HG03460 (cell line): ENCODE measurements around the gene ZNHIT1.
A peak's percentile ranks its signal among the peaks of the same experiment; 100 is the strongest.
"Not testable (repeated sequence)": the region's sequence is repeated elsewhere in the genome, so short reads cannot be mapped to it uniquely, and the experiment has no call there.

Experiments
- ATAC-seq: cut with Tn5 transposase; IDR thresholded peaks from one replicate; pipeline ENCODE4 v1.9.1; 2021; ENCODE audit not compliant: unreplicated experiment

ZNHIT1 gene

DNA sequence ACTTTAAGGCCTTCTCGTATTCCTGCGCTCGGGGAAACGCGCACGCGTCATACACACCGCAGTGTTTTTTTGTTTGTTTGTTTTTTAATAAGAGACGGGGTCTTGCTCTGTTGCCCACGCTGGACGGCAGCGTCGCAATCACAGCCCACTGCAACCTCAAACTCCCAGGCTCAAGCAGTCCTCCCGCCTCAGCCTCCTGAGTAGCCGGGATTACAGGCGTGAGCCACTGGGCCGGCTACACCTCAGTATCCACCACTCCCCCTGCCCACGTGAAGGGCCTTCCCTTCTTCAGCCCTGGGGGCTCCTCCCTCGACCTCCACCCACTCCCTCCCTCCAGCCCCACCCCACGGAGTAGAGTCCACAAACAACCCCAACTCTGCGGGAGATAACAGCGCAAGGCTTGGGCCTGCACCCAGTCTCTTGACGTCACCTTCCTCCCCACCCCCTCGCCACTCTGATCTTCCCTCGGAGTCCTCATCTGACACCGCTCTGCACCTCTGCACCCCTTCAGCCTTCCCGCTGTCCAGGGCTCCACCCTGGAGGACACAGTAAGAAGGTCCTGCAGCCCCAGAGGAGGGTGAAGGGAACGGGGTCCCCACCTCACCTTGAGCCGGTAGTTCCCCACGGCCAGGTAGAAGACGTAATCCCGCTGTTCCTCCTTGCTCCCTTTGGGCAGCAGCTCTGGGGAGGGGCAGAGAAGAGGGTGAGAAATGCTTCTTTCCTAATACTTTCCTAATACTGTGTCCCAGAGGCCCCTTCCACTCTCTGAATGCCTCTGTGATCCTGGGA, 22.5 kb downstream of the ZNHIT1 start:
- ATAC-seq: no peak

DNA sequence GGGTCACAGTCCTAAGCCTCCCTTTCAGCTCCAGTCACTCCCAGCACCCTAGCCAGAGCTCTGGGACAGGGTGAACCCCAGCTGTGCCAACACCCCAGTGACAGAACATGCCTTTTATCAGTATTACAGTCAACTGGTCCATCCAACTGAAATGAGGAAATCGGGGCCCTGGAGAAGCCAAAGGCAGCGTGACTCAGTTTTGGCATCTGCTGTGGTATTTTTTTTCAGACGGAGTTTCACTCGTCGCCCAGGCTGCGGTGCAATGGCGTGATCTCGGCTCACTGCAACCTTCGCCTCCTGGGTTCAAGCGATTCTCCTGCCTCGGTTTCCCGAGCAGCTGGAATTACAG, 23.0 kb downstream of the ZNHIT1 start:
- ATAC-seq: no peak

DNA sequence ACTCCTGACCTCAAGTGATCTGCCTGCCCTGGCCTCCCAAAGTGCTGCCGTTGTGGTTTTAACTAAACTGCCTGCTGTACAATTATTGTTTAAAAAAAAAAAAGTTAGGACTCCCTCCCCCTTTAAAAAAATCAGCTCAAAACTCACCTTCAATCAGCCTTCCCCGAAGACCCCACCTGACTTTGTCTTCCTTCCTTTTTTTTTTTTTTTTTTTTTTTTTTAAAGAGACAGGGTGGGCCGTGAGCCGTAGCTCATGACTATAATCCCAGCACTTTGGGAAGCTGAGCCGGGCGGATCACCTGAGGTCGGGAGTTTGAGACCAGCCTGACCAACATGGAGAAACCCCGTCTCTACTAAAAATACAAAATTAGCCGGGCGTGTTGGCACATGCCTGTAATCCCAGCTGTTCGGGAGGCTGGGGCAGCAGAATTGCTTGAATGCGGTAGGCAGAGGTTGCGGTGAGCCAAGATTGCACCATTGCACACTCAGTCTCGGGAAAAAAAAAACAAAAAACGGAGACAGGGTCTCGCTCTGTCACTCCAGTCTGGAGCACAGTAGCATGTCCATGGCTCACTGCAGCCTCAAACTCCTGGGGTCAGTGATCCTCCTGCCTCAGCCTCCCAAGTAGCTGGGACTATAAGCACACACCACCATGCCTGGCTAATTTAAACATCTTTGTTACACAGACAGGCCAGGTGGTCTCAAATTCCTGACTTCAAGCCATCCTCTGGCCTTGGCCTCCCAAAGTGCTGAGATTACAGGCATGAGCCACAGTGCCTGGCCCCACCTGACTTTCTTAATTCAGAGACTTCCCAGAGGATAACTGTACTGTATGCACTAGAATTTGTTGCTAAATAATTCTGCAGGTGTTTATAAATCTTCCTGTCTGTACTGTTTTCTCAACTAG, 23.7 kb downstream of the ZNHIT1 start:
- ATAC-seq: no peak

DNA sequence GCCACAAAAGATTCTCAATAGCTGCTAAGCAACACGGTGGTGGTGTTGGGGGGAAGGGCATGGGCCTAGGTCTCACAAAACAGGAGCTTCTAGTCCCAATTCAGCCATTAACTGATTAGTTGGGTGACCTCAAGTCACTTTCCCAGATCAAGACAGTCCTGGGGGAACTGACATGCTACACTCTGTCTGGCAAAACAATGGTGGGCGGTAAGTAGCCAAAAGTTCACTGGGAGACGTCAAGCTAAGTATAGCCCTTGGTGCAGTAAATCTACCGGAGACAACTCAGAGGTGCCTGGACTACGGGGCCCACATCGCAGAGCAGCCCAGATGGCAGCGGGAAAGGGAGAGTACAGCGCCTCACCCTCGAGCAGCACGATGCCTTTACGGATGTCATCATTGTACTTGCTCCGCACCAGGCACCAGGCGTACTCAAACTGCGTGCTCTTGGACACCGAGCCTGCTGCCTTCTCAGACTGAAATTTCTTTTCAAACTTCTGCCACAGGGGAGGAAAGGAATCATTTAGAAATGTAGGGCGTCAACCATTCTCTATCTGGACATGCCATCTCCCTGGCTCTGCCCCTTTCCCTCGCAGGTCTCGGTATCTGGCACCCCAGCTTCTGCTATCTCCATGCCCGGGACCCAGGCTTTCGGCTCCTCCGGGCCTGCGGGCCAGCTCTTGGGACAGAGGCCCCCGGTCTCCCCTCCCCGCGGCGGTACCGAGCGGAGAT, 25.8 kb downstream of the ZNHIT1 start:
- ATAC-seq: no peak

DNA sequence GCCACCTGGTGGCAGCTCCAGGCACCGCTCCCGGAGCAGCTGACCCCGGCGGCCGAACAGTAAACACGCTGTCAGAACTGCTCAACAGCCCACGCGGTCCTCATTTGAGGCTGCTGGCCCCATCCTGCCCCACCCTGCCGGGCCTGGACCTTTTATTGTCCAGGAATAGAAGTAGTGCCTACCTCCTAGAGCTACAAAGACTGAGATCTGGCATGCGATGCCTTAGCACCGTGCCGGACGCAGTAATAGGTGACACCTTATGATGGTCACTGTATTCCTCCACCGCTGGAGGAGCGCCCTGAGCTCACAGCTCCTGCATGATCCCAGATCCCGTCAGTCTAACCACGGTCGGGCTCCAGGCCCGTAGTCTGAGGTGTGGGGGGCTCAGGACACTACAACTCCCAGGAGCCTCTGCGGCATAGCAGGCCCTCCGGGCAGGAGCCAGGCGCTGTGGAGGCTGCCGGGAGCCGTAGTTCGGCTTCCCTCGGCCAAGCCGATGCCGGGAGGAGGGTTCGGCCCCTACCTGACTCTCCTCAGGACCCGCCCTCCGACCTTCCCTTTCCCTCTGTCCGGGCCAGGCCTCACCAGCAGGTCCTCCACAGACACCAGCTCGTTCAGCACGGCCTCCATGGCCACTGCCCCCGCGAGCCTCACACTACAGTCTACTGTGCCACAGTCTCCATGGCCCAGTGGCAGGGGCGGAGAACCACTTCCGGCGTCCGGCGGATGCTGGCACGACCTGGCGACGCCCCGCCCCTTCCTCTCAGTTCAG, 26.6 kb downstream of the ZNHIT1 start, which contains the start of gene FIS1:
Gene FIS1 (minus strand): TSS at position 707 of the 772 bp plus-strand sequence. CDS start 77 bp downstream, at position 630.
- ATAC-seq: peak; percentile 95

DNA sequence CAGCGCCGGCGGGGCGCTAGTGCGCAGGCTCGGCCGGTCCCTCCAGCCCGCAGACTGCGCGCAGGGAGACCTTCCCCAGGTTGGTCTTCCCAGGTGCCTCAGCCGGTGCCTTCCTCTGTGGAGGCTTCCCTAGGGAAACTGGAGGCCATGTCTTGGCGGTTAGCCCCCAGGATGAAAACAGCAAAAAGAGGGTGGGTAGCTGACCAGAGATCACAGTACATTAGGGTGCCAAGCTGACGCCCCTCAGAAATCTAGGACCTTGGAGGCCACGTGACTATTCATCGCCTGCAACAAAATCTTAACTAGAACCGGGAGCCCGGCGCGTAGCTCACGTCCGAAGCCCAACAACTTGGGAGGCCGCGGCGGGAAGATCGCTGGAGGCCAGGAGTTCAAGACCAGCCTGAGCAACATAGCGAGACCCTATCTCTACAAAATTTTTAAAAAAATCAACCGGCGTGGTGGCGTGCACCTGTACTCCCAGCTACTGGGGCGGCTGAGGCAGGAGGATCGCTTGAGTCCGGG, 27.2 kb downstream of the ZNHIT1 start:
- no peak for ATAC-seq

DNA sequence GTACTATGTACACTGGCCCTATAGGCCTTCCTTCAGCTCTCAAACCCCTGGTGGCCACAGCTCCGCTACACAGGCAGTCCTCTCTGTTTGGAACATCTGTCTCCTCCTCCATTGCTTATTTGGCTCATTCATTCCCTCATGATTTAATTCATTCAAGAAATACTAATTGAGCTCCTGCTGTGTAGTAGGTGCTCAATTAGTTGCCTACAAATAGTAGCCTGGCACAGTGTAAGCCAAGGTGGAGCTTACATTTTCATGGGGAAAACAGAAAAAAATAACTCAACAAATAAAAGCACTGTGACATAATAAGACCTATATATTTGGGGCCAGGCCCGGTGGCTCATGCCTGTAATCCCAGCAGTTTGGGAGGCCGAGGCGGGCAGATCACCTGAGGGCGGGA, 30.3 kb downstream of the ZNHIT1 start:
- ATAC-seq: no peak

DNA sequence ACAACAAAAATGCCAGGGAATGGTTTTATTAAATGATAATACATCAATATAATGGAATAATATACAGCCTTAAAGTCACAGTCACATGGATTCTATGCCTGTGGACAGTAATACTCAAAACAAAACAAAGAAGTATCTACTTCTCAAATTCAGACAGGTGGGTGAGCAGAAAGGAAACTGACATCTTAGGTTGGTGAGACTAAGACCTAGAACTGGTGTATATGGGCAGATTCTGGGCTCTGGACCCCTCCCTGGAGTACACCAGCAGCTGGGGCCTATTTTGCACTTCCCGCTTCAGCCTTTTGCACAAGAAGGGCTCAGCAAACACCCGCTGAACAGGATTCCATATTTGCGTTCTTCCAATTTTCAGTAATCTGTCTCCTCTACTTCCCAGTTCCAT, 32.4 kb downstream of the ZNHIT1 start:
- no peak for ATAC-seq

DNA sequence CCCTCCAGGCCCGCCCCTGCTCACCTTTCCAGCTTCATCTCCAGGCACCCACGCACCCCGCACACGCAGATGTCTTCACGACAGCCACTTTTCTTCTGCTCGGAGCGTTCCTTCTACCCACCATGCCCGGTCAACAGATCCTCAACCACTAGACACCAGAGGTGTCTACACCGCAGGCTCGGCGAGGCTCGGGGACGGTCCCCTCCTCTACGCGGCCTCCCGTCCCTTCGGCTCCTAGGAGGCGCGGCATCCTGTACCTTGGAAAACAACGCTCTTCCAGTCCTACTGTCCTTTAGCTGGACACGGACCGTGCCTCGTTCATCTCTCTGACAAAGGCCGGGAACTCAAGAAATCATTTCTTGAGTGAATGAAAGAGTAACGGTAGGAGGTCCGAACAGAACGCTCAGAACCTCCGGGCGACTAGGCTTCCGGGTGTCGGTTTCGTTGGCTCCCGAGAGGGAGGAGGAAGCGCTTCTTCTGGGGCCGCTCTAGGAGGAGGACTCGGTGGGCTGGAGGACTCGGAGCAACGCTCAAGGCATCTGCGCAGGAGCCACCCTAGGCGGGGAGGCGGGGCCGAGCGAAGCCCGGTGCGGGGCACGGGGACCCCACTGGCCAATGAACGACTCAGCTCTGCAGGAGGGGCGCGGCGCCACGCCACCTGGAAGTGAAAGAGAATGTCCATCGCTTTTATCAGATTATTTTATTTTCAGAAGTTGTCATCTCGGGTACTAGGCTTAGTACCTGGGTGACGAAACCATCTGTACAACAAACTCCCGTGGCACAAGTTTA, 34.1 kb downstream of the ZNHIT1 start:
- ATAC-seq: peak; percentile 100

DNA sequence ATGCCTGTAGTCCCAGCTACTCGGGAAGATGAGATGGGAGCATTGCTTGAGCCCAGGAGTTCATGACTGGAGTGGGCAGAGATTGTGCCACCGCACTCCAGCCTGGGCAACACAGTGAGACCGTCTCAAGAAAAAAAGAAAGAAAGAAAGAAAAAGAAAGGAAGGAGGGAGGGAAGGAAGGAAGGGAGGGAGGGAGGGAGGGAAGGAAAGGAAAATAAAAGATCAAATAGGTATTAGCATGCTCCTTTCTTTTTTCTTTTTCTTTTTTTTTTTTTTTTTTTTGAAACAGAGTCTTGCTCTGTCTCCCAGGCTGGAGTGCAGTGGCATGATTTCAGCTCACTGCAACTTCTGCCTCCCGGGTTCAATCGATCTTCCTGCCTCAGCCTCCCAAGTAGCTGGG, 35.2 kb downstream of the ZNHIT1 start:
- not testable (repeated sequence) for ATAC-seq

DNA sequence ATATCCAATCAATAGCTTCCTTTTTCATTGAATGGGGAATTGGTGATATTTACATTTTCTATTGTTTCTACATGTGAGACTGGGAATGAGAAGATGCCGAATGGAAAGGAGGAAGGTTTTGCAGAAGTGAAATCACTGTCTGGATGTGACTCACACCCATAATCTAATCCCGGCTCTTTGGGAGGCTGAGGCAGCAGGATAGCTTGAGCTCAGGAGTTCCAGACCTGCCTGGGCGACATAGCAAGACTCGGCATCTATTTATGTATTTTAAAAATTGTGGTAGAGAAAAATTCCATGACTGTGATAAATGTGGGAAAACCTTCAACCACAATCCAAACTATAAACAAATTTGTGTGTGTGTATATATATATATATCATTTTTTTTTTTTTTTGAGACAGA, 37.8 kb downstream of the ZNHIT1 start:
- ATAC-seq: no peak

DNA sequence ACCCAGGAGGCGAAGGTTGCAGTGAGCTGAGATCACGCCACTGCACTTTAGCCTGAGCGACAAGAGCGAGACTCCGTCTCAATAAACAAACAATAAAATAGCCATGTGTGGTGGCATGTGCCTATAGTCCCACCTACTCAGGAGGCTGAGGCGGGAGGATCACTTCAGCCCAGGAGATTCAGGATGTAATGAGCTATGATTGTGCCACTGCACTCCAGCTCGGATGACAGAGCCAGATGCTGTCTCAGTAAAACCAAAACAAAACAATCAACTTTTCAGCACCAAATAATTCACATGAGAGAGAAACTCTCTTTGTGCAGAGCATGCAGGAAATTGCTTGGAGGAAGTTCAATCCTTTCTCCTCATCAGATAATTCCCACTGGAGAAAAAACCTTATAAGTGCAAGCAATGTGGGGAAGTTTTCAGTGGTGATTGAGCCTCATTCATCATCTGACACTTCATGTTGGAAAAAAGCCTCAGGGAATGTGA, 40.3 kb downstream of the ZNHIT1 start:
- no peak for ATAC-seq

DNA sequence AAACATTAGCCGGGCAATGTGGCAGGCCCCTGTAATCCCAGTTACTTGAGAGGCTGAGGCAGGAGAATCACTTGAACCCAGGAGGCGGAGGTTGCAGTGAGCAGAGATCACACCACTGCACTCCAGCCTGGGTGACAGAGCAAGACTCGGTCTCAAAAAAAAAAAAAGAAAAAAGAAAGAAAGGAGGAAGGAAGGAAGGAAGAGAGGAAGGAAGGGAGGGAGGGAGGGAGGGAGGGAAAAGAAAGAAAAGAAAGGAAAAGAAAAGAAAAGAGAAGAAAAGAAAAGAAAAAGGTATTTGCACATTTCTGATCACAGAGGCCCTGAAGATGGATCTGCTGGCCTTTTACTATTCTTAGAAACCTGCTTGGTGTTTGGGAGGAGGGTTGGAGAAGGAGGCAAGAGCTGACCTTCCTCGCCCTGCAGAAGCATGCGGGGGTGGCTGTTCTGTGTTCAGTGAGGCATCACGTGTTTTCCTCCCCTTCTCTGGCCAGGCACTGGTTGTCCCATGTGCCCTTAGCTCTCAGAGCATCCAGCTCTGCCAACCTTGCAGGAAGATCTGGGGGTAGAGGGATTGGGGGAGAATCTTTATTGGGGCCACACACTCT, 46.2 kb downstream of the ZNHIT1 start:
- not testable (repeated sequence) for ATAC-seq

DNA sequence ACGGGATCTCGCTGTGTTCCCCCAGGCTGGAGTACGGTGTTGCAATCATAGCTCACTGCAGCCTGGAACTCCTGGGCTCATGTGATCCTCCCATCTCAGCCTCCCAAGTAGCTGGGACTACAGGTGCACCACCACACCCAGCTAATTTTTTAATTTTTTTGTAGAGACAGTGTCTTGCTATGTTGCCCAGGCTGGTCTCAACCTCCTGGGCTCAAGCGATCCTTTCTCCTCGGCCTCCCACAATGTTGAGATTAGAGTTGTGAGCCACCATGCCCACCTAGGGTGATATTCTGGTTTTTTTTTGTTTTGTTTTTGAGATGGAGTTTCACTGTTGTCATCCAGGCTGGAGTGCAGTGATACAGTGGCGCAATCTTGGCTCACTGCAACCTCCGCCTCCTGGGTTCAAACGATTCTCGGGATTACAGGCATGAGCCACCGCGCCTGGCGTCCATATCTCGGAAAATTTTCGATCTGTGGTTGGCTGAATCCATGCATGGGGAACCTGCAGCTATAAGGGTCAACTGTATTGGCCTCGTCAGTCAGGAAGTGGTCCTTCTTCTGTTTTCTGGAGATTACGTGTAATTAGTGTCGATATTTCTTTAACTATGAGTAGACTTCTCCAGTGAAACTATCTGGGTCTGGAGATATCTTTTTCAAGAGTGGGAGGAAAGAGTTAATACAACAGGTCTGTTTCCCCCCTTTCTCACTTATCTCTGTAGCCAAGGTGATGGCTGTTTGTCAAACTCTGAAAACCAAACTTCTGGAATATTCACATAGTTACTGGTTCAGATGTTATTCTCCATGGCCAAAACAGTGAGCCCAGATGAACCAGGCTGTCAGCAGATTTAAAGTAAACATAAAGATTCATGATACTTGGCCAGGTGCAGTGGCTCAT, 47.9 kb downstream of the ZNHIT1 start:
- ATAC-seq: no peak

DNA sequence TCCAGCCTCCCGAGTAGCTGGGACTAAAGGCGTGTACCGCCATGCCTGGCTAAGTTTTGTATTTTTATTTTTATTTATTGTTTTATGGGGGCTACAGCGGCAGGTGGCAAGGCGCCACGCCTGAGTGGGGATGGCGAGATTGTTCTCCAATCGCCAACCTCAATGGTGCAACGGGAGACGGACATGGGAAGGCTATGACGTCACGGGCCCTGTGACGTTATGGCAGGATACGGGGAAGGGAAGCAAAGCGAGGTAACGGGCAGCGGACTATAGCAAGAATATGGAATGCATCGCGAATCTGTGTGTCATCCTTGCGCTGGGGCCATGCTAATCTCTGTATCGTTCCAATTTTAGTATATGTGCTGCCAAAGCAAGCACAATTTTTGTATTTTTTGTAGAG, 51.7 kb downstream of the ZNHIT1 start:
- no peak for ATAC-seq

DNA sequence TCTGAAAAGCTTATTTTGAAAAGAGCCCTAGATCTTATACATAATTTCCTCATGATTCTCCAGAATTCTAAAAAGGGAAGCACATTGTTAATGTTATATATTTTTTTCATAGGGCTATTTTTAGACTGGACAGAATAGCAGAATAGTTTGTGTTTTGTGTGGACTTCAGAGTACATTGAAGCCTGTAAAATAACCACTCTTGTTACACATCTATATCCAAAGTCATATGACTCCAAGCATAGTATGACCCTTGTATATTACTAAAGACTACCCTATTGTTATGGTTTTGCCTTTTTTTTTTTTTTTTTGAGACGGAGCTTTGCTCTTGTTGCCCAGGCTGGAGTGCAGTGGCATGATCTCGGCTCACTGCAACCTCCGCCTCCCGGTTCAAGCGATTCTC, 53.1 kb downstream of the ZNHIT1 start:
- no peak for ATAC-seq

DNA sequence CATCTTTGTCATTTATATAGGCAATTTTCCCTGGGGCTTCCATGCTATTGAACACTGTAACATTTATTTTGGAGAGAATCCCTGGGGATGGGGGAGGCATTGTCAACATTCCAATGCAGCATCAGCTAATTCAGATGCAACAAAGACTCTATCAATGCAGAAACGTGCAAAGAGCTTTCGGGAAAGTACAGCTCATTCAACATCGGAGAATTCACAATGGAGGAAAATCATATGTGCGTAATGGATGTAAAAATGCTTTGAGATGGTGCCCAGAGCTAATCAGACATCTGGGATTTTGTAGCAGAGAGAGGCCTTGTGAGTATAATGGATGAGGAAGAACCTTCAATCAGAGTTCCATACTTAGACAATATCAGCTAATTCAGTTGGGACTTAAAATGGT, 55.2 kb downstream of the ZNHIT1 start:
- no peak for ATAC-seq
